Activated T-helper 1 cell treated with Interleukin-2 at 50 U/mL for 16 hours (primary cell): Measurements from ENCODE around the gene POMT2.
A peak's percentile ranks its signal among the peaks of the same experiment; 100 is the strongest.
"Not testable (repeated sequence)": the region's sequence is repeated elsewhere in the genome, so short reads cannot be mapped to it uniquely, and the experiment has no call there.

Experiments
- DNase-seq: peaks from one replicate; pipeline ENCODE4 v3.0.0-alpha.2; 2020; ENCODE audit warnings: low read depth

The POMT2 gene

GRCh38 chr14:77320238-77320935 is at the start of gene POMT2:
Gene POMT2 (minus strand): TSS chr14:77320883. CDS start chr14:77320681, 202 bp downstream.
- DNase-seq: peak; percentile 87

- DNase-seq: no peak
Observed at GRCh38 chr14:77369285-77369684, 48.6 kb upstream of the POMT2 start.

GRCh38 chr14:77364146-77364545 is 43.5 kb upstream of the POMT2 start:
- no peak for DNase-seq

- no peak for DNase-seq
Observed at GRCh38 chr14:77359626-77360025, 38.9 kb upstream of the POMT2 start.

- no peak for DNase-seq
Observed at GRCh38 chr14:77356899-77357298, 36.2 kb upstream of the POMT2 start.

- no peak for DNase-seq
Observed at GRCh38 chr14:77355811-77356210, 35.1 kb upstream of the POMT2 start.

- no peak for DNase-seq
Observed at GRCh38 chr14:77353469-77354141, 32.9 kb upstream of the POMT2 start.

- DNase-seq: no peak
Observed at GRCh38 chr14:77347751-77348150, 27.1 kb upstream of the POMT2 start.

GRCh38 chr14:77346495-77346894 is 25.8 kb upstream of the POMT2 start:
- DNase-seq: no peak

- no peak for DNase-seq
Observed at GRCh38 chr14:77344377-77344996, 23.8 kb upstream of the POMT2 start.

GRCh38 chr14:77343662-77344061 is 23.0 kb upstream of the POMT2 start:
- no peak for DNase-seq

GRCh38 chr14:77342726-77343397 is 22.2 kb upstream of the POMT2 start:
- no peak for DNase-seq

GRCh38 chr14:77340389-77340788 is 19.7 kb upstream of the POMT2 start:
- no peak for DNase-seq

- DNase-seq: no peak
Observed at GRCh38 chr14:77339407-77339806, 18.7 kb upstream of the POMT2 start.

- DNase-seq: no peak
Observed at GRCh38 chr14:77338302-77338701, 17.6 kb upstream of the POMT2 start.

- DNase-seq: no peak
Observed at GRCh38 chr14:77337880-77338279, 17.2 kb upstream of the POMT2 start.

- DNase-seq: not testable (repeated sequence)
Observed at GRCh38 chr14:77337255-77337654, 16.6 kb upstream of the POMT2 start.

GRCh38 chr14:77335576-77335975 is 14.9 kb upstream of the POMT2 start:
- no peak for DNase-seq

- DNase-seq: no peak
Observed at GRCh38 chr14:77329872-77330271, 9.2 kb upstream of the POMT2 start.

- DNase-seq: no peak
Observed at GRCh38 chr14:77327111-77327510, 6.4 kb upstream of the POMT2 start.

GRCh38 chr14:77325746-77326094 is 5.0 kb upstream of the POMT2 start:
- DNase-seq: no peak

GRCh38 chr14:77324816-77325745 is 4.4 kb upstream of the POMT2 start:
- DNase-seq: no peak
